NB4 (cell line): Measurements from ENCODE around the gene SLC9C1.

Source experiments
- CTCF ChIP-seq: IDR thresholded peaks from one replicate; pipeline ENCODE4 v1.5.1; 2012; ENCODE audit warnings: low read depth, low read length
- MAX ChIP-seq: IDR thresholded peaks from 2 replicates; pipeline ENCODE4 v1.6.1; 2011; ENCODE audit warnings: low read depth, low read length
- MYC ChIP-seq: IDR thresholded peaks from 2 replicates; pipeline ENCODE4 v1.6.1; 2011; ENCODE audit warnings: low read depth, low read length
- POLR2A ChIP-seq: IDR thresholded peaks from 2 replicates; pipeline ENCODE4 v1.6.1; 2011; ENCODE audit warnings: mild to moderate bottlenecking; ENCODE audit not compliant: insufficient read length; ENCODE audit errors: extremely low read depth

- no peak for TF ChIP-seq CTCF
- TF ChIP-seq MAX = no peak
- TF ChIP-seq MYC = no peak
- no peak for TF ChIP-seq POLR2A
Measured at GRCh38 chr3:112230033-112230432, 64.0 kb downstream of the SLC9C1 start.
